Esophagus mucosa (tissue), 1 donor: ENCODE results near the gene SP9. TPM values are rescaled to one million over a fixed set of nuclear protein-coding genes. Genes with fewer than 3 reads are reported as not detected.

ENCODE experiments used
- ATAC-seq: fragments of 200-7000 bp; cut with Tn5 transposase; one replicate; pipeline ENCODE4 v1.9.1; 2020
- total RNA-seq: library from RNA; stranded (reverse); gene quantifications from one replicate; pipeline ENCODE4 v1.2.4, GENCODE V29; 2023
- donor health status: DM: yes; HTN: yes; CAD: no.

The SP9 gene
- total RNA-seq, 1 donor from 2014 or later: not detected

GRCh38 chr2:174333372-174334277 is 1.1 kb upstream of the SP9 start:
- ATAC-seq: no peak

- no peak for ATAC-seq
These were observed 457 bp upstream of the SP9 start for GRCh38 chr2:174334278-174334715.

- ATAC-seq: no peak
These were observed 667 bp downstream of the SP9 start for GRCh38 chr2:174335254-174335987.

- peak; percentile 5 for ATAC-seq
These were observed 1.3 kb downstream of the SP9 start for GRCh38 chr2:174335988-174336500.

- ATAC-seq: peak; percentile 67
These were observed 2.0 kb downstream of the SP9 start for GRCh38 chr2:174336501-174337336.

GRCh38 chr2:174337337-174338146 is 2.8 kb downstream of the SP9 start:
- no peak for ATAC-seq

- no peak for ATAC-seq
These were observed 3.4 kb downstream of the SP9 start for GRCh38 chr2:174338147-174338605.

GRCh38 chr2:174338671-174339560 is 4.2 kb downstream of the SP9 start:
- no peak for ATAC-seq

- ATAC-seq: no peak
These were observed 5.0 kb downstream of the SP9 start for GRCh38 chr2:174339561-174340399.

- no peak for ATAC-seq
These were observed 5.9 kb downstream of the SP9 start for GRCh38 chr2:174340400-174341292.

GRCh38 chr2:174341293-174341994 is 6.7 kb downstream of the SP9 start:
- ATAC-seq: peak; percentile 81

GRCh38 chr2:174341995-174342685 is 7.4 kb downstream of the SP9 start:
- peak; percentile 29 for ATAC-seq

GRCh38 chr2:174342686-174343342 is 8.1 kb downstream of the SP9 start:
- no peak for ATAC-seq

GRCh38 chr2:174343343-174343622 is 8.5 kb downstream of the SP9 start:
- ATAC-seq: no peak

- ATAC-seq: no peak
These were observed 9.1 kb downstream of the SP9 start for GRCh38 chr2:174343623-174344455.
